H1 (cell line): ENCODE measurements around the gene ALDH3B1.

Source experiments
- CBX8 ChIP-seq: fragments of 300-800, 300-1000 bp; sonication (generic); IDR thresholded peaks from 2 replicates; pipeline ENCODE4 v1.7.1; 2016; ENCODE audit warnings: low read depth, low read length, borderline replicate concordance
- CHD2 ChIP-seq: IDR thresholded peaks from 2 replicates; pipeline ENCODE4 v1.6.1; 2012; ENCODE audit warnings: low read length, improper control_type of control experiment
- POLR2A ChIP-seq, 2 experiments: IDR thresholded peaks; 1 replicate in 1 of 2; 2 replicates in 1 of 2; pipeline ENCODE4 v1.6.1; 2011; ENCODE audit warnings: low read depth in 2 of 2, low read length in 2 of 2, mild to moderate bottlenecking in 2 of 2; ENCODE audit errors: control extremely low read depth in 1 of 2
- TF ChIP-seq, protein P1 (sequence below), 3 experiments: IDR thresholded peaks; 1 replicate in 2 of 3; 2 replicates in 1 of 3; pipeline versions ENCODE4 v1.5.1 to v1.6.1; 2011; ENCODE audit warnings: low read length in 3 of 3, mild to moderate bottlenecking in 3 of 3, inconsistent platforms in 2 of 3, low read depth in 1 of 3, moderate library complexity in 1 of 3; ENCODE audit not compliant: insufficient read depth in 1 of 3; ENCODE audit errors: control extremely low read depth in 1 of 3

DNA sequence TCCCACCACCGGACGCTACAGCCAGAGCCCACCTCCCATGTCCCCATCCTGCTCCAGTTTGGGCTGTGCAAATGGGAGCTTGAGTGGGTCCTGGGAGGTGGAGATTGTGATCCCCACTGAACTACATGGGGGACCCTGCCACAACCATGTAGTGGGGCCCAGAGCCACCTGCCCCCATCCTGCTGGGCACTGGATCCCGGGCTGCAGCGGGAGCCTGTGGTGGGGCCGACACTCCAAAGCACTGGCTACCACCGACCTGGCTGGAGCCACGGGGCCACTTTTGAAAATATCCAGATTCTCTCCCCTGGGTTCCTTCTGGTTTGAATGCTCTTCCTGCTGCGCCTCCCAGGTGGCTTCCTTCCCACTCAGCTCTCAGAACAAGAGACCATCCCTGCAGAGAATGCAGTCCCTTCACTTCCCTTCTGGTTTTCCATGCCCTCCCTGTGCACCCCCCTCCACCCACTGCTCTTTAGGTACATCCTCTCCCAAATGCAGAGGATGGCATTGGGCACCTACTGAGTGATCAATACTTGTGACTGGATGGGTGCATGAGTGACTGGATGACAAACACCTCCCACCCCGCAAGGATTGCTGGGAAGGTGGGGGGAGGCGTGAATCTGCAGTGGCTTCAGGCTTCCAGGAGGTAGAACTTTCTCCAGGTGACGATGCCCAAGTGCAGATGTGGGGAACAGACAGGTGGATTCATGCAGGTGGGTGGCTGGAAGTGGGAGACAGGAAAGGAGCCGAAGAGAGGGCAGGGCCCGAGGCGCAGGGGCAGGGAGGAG, 5.4 kb upstream of the ALDH3B1 start:
- TF ChIP-seq POLR2A (IDR thresholded peaks at IDR 0.05; ENCODE audit: control extremely low read depth in 1 of 2, low read depth in 2 of 2, low read length in 2 of 2) (no peak), CBX8 (no peak), CHD2 (no peak)
- TF ChIP-seq, protein P1, sequence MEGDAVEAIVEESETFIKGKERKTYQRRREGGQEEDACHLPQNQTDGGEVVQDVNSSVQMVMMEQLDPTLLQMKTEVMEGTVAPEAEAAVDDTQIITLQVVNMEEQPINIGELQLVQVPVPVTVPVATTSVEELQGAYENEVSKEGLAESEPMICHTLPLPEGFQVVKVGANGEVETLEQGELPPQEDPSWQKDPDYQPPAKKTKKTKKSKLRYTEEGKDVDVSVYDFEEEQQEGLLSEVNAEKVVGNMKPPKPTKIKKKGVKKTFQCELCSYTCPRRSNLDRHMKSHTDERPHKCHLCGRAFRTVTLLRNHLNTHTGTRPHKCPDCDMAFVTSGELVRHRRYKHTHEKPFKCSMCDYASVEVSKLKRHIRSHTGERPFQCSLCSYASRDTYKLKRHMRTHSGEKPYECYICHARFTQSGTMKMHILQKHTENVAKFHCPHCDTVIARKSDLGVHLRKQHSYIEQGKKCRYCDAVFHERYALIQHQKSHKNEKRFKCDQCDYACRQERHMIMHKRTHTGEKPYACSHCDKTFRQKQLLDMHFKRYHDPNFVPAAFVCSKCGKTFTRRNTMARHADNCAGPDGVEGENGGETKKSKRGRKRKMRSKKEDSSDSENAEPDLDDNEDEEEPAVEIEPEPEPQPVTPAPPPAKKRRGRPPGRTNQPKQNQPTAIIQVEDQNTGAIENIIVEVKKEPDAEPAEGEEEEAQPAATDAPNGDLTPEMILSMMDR (IDR thresholded peaks at IDR 0.05; ENCODE audit: control extremely low read depth in 1 of 3, insufficient read depth in 1 of 3, low read depth in 1 of 3, low read length in 3 of 3) = no peak
